H1 (cell line): ENCODE data around the gene C3orf49.

ENCODE experiments used
- BACH1 ChIP-seq: IDR thresholded peaks from 2 replicates; pipeline ENCODE4 v1.6.1; 2012; ENCODE audit warnings: low read length, improper control_type of control experiment
- CEBPB ChIP-seq: IDR thresholded peaks from 2 replicates; pipeline ENCODE4 v1.6.1; 2012; ENCODE audit warnings: low read depth, low read length
- CREB1 ChIP-seq: IDR thresholded peaks from 2 replicates; pipeline ENCODE4 v1.6.1; 2012; ENCODE audit warnings: inconsistent platforms
- EGR1 ChIP-seq: IDR thresholded peaks from 2 replicates; pipeline ENCODE4 v1.6.1; 2011; ENCODE audit warnings: low read depth, low read length, borderline replicate concordance
- EZH2 ChIP-seq: fragments of 200-600 bp; sonication (generic); IDR thresholded peaks from 2 replicates; pipeline ENCODE4 v1.7.1; 2012; ENCODE audit warnings: low read depth, mild to moderate bottlenecking, moderate library complexity, low read length, inconsistent platforms; ENCODE audit not compliant: severe bottlenecking
- KDM1A ChIP-seq: fragments of 200-600, 300-600 bp; sonication (generic); IDR thresholded peaks from 2 replicates; pipeline ENCODE4 v1.7.1; 2016; ENCODE audit warnings: mild to moderate bottlenecking, low read length, borderline replicate concordance
- NRF1 ChIP-seq: IDR thresholded peaks from 2 replicates; pipeline ENCODE4 v1.6.1; 2011; ENCODE audit warnings: mild to moderate bottlenecking, low read depth, low read length, improper control_type of control experiment
- POLR2A ChIP-seq, 2 experiments: IDR thresholded peaks; 1 replicate in 1 of 2; 2 replicates in 1 of 2; pipeline ENCODE4 v1.6.1; 2011; ENCODE audit warnings: low read depth in 2 of 2, low read length in 2 of 2, mild to moderate bottlenecking in 2 of 2; ENCODE audit errors: control extremely low read depth in 1 of 2
- SIN3A ChIP-seq, 2 experiments: IDR thresholded peaks in 1 of 2; conservative IDR thresholded peaks in 1 of 2; 2 replicates each; pipeline ENCODE4 v1.6.1; 2011 to 2012; ENCODE audit warnings: low read length in 2 of 2, improper control_type of control experiment in 1 of 2, low read depth in 1 of 2, mild to moderate bottlenecking in 1 of 2
- TCF12 ChIP-seq: IDR thresholded peaks from 2 replicates; pipeline ENCODE4 v1.6.1; 2011; ENCODE audit warnings: low read depth, mild to moderate bottlenecking, low read length
- ZNF274 ChIP-seq: IDR thresholded peaks from 2 replicates; pipeline ENCODE4 v1.7.0; 2012; ENCODE audit warnings: low read length, borderline replicate concordance; ENCODE audit errors: extremely low read depth
- TF ChIP-seq, protein P1 (sequence below), 3 experiments: IDR thresholded peaks; 1 replicate in 2 of 3; 2 replicates in 1 of 3; pipeline versions ENCODE4 v1.5.1 to v1.6.1; 2011; ENCODE audit warnings: low read length in 3 of 3, mild to moderate bottlenecking in 3 of 3, inconsistent platforms in 2 of 3, low read depth in 1 of 3, moderate library complexity in 1 of 3; ENCODE audit not compliant: insufficient read depth in 1 of 3; ENCODE audit errors: control extremely low read depth in 1 of 3
- TF ChIP-seq, protein P2 (sequence below): IDR thresholded peaks from 2 replicates; pipeline ENCODE4 v1.6.1; 2012; ENCODE audit warnings: inconsistent platforms
- TF ChIP-seq, protein P3 (sequence below): IDR thresholded peaks from 2 replicates; pipeline ENCODE4 v1.6.1; 2012; ENCODE audit warnings: low read length, inconsistent platforms

DNA sequence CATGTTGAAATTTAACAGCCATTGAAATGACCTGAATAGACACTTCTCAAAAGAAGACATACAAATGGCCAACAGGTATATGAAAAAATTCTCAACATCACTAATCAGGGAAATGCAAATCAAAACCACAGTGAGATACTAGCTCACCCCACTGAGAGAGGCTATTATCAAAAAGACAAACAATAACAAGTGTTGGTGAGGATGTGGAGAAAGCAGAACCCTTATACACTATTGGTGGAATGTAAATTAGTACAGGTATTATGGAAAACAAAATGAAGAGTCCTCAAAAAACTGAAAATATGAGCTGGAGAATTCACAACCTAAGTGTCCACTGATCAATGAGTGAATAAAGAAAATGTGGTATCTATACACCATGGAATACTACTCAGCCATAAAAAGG lies 23.0 kb downstream of the C3orf49 start:
- no peak for TF ChIP-seq EGR1
- TF ChIP-seq EZH2 = no peak
- TF ChIP-seq, protein P1, sequence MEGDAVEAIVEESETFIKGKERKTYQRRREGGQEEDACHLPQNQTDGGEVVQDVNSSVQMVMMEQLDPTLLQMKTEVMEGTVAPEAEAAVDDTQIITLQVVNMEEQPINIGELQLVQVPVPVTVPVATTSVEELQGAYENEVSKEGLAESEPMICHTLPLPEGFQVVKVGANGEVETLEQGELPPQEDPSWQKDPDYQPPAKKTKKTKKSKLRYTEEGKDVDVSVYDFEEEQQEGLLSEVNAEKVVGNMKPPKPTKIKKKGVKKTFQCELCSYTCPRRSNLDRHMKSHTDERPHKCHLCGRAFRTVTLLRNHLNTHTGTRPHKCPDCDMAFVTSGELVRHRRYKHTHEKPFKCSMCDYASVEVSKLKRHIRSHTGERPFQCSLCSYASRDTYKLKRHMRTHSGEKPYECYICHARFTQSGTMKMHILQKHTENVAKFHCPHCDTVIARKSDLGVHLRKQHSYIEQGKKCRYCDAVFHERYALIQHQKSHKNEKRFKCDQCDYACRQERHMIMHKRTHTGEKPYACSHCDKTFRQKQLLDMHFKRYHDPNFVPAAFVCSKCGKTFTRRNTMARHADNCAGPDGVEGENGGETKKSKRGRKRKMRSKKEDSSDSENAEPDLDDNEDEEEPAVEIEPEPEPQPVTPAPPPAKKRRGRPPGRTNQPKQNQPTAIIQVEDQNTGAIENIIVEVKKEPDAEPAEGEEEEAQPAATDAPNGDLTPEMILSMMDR (IDR thresholded peaks at IDR 0.05; ENCODE audit: control extremely low read depth in 1 of 3, insufficient read depth in 1 of 3, low read depth in 1 of 3, low read length in 3 of 3) = no peak
- TF ChIP-seq POLR2A (IDR thresholded peaks at IDR 0.05; ENCODE audit: control extremely low read depth in 1 of 2, low read depth in 2 of 2, low read length in 2 of 2) = no peak
- TF ChIP-seq CEBPB = no peak
- TF ChIP-seq, protein P2, sequence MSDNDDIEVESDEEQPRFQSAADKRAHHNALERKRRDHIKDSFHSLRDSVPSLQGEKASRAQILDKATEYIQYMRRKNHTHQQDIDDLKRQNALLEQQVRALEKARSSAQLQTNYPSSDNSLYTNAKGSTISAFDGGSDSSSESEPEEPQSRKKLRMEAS = no peak
- TF ChIP-seq, protein P3, sequence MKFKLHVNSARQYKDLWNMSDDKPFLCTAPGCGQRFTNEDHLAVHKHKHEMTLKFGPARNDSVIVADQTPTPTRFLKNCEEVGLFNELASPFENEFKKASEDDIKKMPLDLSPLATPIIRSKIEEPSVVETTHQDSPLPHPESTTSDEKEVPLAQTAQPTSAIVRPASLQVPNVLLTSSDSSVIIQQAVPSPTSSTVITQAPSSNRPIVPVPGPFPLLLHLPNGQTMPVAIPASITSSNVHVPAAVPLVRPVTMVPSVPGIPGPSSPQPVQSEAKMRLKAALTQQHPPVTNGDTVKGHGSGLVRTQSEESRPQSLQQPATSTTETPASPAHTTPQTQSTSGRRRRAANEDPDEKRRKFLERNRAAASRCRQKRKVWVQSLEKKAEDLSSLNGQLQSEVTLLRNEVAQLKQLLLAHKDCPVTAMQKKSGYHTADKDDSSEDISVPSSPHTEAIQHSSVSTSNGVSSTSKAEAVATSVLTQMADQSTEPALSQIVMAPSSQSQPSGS = no peak
- TF ChIP-seq TCF12 = no peak
- no peak for TF ChIP-seq SIN3A (conservative IDR thresholded peaks at IDR 0.05 in 1 of 2, IDR thresholded peaks at IDR 0.05 in 1 of 2; ENCODE audit: low read depth in 1 of 2, low read length in 2 of 2)
- TF ChIP-seq BACH1 = no peak
- TF ChIP-seq CREB1 = no peak
- TF ChIP-seq NRF1 = no peak
- TF ChIP-seq KDM1A = no peak
- TF ChIP-seq ZNF274 = no peak
